H1 (cell line): ENCODE results near the gene ATP6V1B1. TPM values are rescaled to one million over a fixed set of nuclear protein-coding genes. Genes with fewer than 3 reads are reported as not detected.

Experiments used
- BACH1 ChIP-seq: IDR thresholded peaks from 2 replicates; pipeline ENCODE4 v1.6.1; 2012; ENCODE audit warnings: low read length, improper control_type of control experiment
- CREB1 ChIP-seq: IDR thresholded peaks from 2 replicates; pipeline ENCODE4 v1.6.1; 2012; ENCODE audit warnings: inconsistent platforms
- FOSL1 ChIP-seq: IDR thresholded peaks from 2 replicates; pipeline ENCODE4 v1.6.1; 2011; ENCODE audit warnings: mild to moderate bottlenecking, low read depth, low read length, moderate library complexity; ENCODE audit not compliant: insufficient read depth
- KDM5A ChIP-seq: fragments of 200-600 bp; IDR thresholded peaks from 2 replicates; pipeline ENCODE4 v1.7.1; 2012; ENCODE audit warnings: mild to moderate bottlenecking, low read length, inconsistent platforms, mixed read lengths
- POU5F1 ChIP-seq: IDR thresholded peaks from 2 replicates; pipeline ENCODE4 v1.6.1; 2011; ENCODE audit warnings: low read depth, mild to moderate bottlenecking, low read length, moderate library complexity
- TAF7 ChIP-seq: optimal IDR thresholded peaks from 2 replicates; pipeline ENCODE3; 2011; ENCODE audit warnings: low read depth, mild to moderate bottlenecking, inconsistent platforms, low read length, moderate library complexity, borderline replicate concordance
- polyA plus RNA-seq, 7 experiments: library from polyadenylated mRNA; depleted of rRNA in 3 of 7; stranded (reverse) in 5 of 7; unstranded in 2 of 7; fragments of >200 nt in 5 of 7; fragments of 200-250 nt in 2 of 7; gene quantifications; 1 replicate in 5 of 7; 2 replicates in 1 of 7; 4 replicates in 1 of 7; pipeline versions ENCODE4 v1.2.1 to v1.2.3, GENCODE V29; 2011 to 2013; ENCODE audit warnings: missing spikeins in 2 of 7, mixed read lengths in 2 of 7
- total RNA-seq: library from RNA; stranded (reverse); fragmentation: NEBNext Ultra II Directional; extraction: Animal tissue kit (Norgen Biotek cat#: 25700); gene quantifications from 2 replicates; pipeline ENCODE4 v1.2.1, GENCODE V29; 2021
- TF ChIP-seq, protein P1 (sequence below): IDR thresholded peaks from 2 replicates; pipeline ENCODE4 v1.6.1; 2012; ENCODE audit warnings: low read length, inconsistent platforms
- TF ChIP-seq, protein P2 (sequence below): fragments of 300-600 bp; sonication (generic); IDR thresholded peaks from 2 replicates; pipeline ENCODE4 v1.7.1; 2012; ENCODE audit warnings: low read length, moderate library complexity, mild to moderate bottlenecking, inconsistent platforms; ENCODE audit not compliant: insufficient replicate concordance

ATP6V1B1 gene
- total and polyA plus RNA-seq, 2 of the 8 experiments (the other 6 are each of a cell fraction or from before 2014, with no cell fraction given): not detected

DNA sequence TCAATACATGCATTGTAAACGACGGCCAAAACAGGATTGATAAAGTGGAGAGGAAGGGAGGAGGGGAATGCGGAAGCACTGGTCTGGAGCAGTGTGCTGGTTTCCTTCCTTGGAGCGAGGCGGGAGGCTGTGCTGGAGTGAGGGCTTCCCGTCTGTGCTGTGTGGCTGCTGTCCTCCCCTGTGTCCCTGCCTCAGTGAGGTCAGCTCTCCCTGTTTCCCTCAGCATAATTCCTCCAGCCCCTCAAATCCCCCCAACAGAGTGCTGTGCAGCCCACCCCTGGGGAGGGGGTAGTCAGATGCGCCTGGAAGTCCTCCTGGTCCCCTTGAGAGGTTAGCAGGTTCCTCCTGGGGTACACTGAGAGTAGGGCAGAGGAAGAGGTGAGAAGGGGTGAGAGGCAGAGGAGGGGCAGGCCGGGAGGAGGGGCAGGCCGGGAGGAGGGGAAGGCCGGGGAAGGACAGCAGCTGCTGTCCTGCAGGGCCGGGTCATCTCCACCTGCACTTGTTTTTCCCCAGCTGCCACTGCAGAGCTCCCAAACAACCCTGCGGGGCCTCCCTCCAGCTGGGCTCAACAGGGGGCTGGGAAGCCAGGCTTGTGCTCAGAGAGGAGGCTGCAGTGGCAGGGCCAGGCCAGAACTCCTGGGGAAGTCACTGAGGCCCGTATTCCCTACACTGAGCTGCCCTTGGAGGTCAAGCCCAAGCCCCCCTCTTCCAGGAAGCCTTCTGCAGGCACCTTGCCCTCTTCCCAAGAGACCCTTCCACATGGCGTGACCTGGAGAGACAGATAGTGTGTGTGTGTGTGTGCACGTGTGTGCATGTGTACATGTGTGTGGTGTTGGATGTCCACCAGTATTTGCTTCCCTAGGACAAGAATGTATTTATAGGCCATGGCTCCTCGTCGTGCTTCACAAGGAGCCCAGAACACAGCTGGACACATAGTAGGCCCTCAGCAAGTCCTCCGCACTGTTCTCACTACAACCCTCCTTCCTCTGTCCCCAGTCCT lies 13.2 kb upstream of the ATP6V1B1 start (continued):
- TF ChIP-seq BACH1: no peak
- TF ChIP-seq FOSL1: no peak
- no peak for TF ChIP-seq CREB1
- no peak for TF ChIP-seq TAF7
- no peak for TF ChIP-seq POU5F1
- TF ChIP-seq, protein P1, sequence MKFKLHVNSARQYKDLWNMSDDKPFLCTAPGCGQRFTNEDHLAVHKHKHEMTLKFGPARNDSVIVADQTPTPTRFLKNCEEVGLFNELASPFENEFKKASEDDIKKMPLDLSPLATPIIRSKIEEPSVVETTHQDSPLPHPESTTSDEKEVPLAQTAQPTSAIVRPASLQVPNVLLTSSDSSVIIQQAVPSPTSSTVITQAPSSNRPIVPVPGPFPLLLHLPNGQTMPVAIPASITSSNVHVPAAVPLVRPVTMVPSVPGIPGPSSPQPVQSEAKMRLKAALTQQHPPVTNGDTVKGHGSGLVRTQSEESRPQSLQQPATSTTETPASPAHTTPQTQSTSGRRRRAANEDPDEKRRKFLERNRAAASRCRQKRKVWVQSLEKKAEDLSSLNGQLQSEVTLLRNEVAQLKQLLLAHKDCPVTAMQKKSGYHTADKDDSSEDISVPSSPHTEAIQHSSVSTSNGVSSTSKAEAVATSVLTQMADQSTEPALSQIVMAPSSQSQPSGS: no peak
- TF ChIP-seq, protein P2, sequence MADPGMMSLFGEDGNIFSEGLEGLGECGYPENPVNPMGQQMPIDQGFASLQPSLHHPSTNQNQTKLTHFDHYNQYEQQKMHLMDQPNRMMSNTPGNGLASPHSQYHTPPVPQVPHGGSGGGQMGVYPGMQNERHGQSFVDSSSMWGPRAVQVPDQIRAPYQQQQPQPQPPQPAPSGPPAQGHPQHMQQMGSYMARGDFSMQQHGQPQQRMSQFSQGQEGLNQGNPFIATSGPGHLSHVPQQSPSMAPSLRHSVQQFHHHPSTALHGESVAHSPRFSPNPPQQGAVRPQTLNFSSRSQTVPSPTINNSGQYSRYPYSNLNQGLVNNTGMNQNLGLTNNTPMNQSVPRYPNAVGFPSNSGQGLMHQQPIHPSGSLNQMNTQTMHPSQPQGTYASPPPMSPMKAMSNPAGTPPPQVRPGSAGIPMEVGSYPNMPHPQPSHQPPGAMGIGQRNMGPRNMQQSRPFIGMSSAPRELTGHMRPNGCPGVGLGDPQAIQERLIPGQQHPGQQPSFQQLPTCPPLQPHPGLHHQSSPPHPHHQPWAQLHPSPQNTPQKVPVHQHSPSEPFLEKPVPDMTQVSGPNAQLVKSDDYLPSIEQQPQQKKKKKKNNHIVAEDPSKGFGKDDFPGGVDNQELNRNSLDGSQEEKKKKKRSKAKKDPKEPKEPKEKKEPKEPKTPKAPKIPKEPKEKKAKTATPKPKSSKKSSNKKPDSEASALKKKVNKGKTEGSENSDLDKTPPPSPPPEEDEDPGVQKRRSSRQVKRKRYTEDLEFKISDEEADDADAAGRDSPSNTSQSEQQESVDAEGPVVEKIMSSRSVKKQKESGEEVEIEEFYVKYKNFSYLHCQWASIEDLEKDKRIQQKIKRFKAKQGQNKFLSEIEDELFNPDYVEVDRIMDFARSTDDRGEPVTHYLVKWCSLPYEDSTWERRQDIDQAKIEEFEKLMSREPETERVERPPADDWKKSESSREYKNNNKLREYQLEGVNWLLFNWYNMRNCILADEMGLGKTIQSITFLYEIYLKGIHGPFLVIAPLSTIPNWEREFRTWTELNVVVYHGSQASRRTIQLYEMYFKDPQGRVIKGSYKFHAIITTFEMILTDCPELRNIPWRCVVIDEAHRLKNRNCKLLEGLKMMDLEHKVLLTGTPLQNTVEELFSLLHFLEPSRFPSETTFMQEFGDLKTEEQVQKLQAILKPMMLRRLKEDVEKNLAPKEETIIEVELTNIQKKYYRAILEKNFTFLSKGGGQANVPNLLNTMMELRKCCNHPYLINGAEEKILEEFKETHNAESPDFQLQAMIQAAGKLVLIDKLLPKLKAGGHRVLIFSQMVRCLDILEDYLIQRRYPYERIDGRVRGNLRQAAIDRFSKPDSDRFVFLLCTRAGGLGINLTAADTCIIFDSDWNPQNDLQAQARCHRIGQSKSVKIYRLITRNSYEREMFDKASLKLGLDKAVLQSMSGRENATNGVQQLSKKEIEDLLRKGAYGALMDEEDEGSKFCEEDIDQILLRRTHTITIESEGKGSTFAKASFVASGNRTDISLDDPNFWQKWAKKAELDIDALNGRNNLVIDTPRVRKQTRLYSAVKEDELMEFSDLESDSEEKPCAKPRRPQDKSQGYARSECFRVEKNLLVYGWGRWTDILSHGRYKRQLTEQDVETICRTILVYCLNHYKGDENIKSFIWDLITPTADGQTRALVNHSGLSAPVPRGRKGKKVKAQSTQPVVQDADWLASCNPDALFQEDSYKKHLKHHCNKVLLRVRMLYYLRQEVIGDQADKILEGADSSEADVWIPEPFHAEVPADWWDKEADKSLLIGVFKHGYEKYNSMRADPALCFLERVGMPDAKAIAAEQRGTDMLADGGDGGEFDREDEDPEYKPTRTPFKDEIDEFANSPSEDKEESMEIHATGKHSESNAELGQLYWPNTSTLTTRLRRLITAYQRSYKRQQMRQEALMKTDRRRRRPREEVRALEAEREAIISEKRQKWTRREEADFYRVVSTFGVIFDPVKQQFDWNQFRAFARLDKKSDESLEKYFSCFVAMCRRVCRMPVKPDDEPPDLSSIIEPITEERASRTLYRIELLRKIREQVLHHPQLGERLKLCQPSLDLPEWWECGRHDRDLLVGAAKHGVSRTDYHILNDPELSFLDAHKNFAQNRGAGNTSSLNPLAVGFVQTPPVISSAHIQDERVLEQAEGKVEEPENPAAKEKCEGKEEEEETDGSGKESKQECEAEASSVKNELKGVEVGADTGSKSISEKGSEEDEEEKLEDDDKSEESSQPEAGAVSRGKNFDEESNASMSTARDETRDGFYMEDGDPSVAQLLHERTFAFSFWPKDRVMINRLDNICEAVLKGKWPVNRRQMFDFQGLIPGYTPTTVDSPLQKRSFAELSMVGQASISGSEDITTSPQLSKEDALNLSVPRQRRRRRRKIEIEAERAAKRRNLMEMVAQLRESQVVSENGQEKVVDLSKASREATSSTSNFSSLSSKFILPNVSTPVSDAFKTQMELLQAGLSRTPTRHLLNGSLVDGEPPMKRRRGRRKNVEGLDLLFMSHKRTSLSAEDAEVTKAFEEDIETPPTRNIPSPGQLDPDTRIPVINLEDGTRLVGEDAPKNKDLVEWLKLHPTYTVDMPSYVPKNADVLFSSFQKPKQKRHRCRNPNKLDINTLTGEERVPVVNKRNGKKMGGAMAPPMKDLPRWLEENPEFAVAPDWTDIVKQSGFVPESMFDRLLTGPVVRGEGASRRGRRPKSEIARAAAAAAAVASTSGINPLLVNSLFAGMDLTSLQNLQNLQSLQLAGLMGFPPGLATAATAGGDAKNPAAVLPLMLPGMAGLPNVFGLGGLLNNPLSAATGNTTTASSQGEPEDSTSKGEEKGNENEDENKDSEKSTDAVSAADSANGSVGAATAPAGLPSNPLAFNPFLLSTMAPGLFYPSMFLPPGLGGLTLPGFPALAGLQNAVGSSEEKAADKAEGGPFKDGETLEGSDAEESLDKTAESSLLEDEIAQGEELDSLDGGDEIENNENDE: no peak
- TF ChIP-seq KDM5A: no peak
